ENCODE results near the gene LAMB2.
A peak's percentile ranks its signal among the peaks of the same experiment; 100 is the strongest.

LAMB2 gene

GRCh38 chr3:49161808-49162530, 29.1 kb upstream of the LAMB2 start:
- no peak for DNase-seq (ENCODE audit: low read depth)

DNA sequence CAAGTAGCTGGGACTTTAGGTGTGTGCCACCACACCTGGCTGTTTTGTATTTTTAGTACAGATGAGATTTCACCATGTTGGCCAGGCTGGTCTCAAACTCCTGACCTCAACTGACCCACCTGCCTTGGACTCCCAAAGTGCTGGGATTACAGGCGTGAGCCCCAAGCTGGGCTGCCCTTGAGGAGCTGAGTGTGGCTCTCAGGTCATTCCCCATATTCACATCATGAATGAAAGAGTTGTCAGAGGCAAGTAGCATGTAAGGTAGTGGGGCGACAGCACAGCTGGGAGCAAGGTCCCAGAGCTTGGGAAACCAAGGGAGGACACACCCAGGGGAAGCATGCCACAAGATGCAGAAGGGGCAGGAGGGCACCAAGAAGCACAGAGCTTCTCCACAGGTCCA, 28.3 kb upstream of the LAMB2 start:
- no peak for DNase-seq (ENCODE audit: low read depth)

GRCh38 chr3:49158792-49159191, 25.9 kb upstream of the LAMB2 start:
- DNase-seq (ENCODE audit: low read depth) = no peak

DNA sequence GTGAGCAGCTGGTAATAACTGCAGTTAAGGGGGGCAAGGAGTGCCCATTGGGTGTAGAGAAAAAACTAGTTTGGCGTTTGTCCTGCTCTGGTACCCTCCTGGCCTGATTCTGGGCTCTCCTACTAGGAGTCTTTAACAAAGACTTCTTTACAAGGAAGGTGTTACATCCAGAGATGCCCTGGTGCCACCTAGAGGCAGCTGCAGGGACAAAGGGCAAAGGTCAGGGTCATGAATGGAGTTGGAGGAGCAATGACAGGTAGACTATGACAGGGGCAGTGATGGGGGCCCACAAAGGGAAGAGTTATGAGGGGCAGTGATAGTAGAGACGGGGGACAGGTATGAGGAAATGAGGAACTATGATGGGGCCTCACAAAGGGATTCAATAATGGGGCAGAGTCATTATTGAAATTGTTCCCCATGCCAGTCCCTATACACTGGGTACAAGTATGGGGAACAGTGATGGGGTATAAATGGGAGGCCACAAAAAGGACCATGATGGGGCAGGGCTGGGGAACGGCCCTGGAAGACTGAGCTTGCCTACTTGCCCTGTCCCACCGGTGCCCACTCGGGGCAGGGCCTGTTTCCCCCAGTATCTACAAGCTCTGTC, 25.4 kb upstream of the LAMB2 start:
- no peak for DNase-seq (ENCODE audit: low read depth)

DNA sequence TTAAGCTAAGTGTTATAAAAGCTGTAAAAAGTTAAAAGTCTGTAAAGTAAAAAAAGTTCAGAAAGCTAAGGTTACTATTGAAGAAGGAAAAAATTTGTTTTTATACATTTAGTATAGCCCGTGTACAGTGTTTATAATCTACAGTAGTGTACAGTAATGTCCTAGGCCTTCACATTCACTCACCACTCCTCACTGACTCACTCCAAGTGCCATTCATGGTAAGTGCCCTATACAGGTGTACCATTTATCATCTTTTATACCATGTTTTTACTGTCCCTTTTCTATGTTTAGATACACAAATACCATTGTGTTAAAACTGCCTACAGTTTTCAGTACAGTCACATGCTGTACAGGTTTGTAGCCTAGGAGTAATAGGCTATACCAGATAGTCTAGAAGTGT, 24.4 kb upstream of the LAMB2 start:
- DNase-seq (ENCODE audit: low read depth) = no peak

DNA sequence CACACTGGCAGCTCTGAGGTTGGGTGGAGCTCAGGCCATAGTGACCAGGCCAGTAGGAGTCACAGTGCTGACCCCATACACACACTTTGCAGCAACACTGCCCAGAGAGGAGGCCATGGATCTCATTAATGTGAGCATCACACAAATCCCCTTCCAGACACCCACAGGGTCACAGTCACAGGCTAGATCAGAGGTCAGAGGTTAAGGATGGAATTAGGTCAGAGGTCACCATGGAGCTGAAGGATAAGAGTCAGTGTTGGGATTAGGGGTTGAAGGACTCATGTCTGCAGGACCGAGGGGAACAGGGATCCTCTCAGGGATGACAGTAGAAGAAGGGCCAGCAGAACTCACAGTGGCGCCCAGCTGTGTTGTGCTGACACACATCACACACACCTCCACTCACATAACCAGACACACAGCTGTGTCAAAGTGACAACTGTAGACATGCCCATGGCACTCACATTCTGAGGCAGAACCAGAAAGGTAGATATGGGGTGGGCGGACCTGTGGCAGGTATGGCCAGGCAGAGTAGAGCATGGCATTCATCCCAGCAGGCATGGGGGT, 20.6 kb upstream of the LAMB2 start:
- DNase-seq (ENCODE audit: low read depth) = no peak

GRCh38 chr3:49151610-49152009, 18.8 kb upstream of the LAMB2 start:
- no peak for DNase-seq (ENCODE audit: low read depth)

DNA sequence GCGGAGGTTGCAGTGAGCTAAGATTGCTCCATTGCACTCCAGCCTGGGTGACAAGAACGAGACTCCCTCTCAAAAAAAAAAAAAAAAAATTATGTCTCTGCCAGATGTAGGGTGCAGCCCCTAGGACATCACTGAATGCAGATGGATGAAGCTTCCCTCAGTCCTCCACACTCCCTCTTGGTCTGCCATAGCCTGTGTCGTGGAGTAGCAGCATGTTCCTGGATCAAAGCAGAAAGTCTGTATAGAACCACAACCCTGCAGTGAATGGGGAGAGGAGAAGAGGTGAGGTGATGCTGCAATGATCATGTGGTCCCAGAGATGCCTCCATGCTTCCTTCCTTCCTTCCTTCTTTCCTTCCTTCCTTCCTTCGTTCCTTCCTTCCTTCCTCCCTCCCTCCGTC, 15.3 kb upstream of the LAMB2 start:
- no peak for DNase-seq (ENCODE audit: low read depth)

DNA sequence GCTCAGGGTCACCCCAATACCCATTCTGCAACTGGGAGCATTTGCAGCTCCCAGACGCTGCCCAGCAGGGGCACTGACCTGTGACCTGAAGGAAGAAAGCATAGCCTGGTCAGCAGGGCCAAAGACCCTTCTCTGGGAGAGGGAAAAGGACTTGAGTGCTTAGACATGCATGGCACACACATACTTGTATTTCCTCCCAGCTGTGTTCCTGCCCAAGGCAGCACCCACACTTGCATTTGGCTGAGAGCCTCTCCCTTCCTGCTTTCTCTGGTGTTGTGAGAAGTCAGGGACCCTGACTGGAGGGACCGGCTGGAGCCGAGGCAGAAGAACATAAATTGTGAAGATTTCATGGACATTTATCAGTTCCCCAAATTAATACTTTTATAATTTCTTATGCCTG, 7.2 kb upstream of the LAMB2 start:
- no peak for DNase-seq (ENCODE audit: low read depth)

DNA sequence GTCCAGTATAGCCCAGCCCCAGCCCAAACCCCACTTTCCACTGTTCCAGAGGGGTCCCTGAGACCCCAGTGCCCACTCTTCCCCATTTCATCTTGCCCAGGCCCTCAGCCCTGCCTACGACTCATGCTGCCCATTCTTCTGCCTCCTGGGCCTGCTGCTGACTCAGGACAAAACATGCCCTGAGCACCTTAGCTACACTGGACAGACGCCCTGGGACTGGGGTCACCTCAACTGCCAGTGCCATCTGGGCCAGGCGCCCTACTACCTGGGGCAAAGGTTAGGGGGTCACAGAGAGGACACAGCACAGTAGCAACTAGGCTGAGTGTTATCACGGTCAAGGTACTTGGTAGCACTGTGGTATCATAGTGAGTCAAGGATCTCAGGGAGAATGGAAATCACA, 2.6 kb upstream of the LAMB2 start:
- DNase-seq (ENCODE audit: low read depth) = no peak

- DNase-seq (ENCODE audit: low read depth) = no peak
Observed at GRCh38 chr3:49134471-49135265, 1.8 kb upstream of the LAMB2 start.

DNA sequence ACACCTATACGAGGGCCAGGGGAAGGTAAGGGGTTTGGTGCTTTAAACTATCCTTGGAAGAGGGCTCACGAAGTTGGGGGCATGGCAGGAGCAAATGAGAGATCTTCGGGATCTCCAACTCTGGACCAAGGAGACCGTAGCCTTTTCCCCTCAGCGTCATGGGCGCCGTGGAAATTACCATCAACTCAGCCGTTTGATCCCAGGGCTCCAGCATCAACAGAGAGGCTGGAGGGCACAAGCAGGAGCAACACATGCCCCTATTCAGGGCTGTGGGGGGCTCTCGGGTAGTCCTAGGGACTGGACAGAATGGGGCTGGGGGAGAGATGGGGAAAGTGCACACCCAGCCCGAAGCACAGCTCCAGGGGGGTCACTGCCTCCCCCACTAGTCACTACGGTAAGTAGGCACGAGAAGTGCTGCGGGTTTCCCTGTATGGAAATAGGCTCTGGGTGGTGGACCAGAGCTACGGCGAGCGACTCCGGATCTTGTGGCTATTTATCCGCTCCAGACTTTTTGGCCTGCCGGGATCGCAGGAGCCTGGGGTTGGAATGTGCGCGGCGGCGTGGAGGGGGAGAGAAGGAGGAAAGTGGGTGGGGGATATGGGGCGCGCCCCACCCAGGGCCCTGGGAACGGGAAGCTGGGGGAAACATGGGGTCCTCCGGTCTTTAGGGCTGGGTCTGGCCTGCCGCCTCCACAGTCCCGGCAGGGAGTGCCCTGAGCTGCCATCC, 539 bp upstream of the LAMB2 start:
- DNase-seq (ENCODE audit: low read depth) = peak; percentile 53

- DNase-seq (ENCODE audit: low read depth) = no peak
Observed at GRCh38 chr3:49132073-49132436, 795 bp downstream of the LAMB2 start.

GRCh38 chr3:49131576-49131975, 1.3 kb downstream of the LAMB2 start:
- DNase-seq (ENCODE audit: low read depth) = no peak

DNA sequence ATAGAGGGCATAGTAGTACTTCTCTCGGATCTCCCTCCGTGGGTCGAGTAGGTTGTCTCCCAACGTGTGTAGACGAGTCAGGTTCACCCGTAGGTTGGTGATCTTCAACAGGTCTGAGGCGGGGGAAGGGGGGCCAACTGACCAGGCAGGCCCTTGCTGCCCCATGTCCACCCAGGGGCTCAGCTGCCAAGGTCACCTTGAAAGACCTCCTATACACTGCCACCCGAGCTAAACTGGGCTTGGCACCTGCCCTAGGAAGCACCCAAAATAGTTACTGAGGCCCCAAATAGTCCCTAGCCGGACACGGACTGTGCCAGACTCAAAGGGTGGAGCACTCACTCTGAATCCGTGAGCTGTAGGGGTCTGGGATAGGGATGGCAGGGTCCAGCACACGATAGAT, 1.8 kb downstream of the LAMB2 start:
- DNase-seq (ENCODE audit: low read depth) = no peak

GRCh38 chr3:49124991-49125670, 7.7 kb downstream of the LAMB2 start:
- no peak for DNase-seq (ENCODE audit: low read depth)

DNA sequence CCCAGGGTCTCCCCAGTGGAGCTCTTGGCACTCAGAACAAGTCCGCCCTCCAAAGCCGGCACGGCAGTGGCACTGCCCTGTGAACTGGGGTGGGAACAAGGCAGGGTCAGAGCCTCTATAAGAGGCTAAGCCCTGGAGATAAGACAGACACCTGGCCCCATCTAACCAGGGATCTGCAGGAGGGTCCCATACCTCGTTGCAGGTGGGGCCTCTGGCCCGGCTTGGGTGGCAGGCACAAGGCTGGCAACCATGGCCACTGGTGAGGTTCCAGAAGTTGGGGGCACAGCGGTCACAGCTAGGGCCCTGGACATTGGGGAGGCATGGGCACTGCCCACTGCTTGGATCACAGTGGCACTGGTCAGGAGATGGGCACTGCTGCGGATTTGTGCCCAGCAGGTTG, 8.6 kb downstream of the LAMB2 start:
- no peak for DNase-seq (ENCODE audit: low read depth)

DNA sequence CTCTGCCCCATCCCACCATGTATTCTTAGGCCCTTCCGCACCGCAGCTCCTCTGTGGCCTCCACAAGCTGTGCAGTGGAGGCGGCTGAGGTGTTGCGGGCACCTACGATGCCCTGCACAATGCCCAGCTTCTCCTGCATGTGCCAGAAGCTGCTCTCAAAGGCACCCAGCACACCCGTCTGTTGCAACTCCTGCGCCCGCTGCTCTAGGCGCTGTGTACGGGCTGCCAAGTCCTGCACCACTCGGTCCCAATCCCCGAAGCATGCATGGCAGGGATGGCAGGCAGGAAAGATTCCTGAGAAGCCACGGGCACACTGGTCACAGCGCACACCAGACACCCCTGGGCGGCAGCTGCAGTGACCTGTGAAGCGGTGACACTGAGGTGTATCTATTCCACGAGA, 9.2 kb downstream of the LAMB2 start:
- DNase-seq (ENCODE audit: low read depth) = no peak

DNA sequence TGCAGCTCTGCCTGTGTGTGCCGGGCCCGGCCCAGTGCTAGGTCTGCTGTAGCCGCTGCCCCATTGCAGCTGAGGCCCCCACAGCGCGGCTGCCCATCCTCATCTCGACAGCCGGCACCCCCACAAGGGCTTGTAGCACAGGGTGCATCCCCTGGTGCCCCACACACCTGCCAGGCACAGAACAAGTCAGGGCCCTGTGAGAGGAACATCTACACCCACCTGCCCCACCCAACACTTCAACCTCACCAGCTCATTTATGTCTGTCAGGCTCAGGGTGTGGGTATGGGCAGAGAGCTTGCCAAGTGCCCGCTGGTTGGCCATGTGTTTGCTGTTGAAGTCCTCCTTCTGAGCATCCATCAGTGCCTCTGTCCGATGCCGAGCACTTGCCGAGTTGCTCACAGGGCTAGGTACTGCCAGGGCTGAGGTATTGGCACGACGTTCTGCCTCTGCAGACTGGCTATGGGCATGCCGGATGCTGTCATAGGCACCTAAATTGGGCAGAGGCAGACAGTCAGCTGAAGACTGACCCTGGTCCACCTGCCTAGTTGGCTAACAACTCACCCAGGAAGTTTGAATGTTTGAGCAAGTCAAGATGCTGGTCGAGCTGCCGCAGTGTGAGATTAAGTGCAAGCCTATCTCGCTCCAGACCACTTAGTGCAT, 9.8 kb downstream of the LAMB2 start:
- DNase-seq (ENCODE audit: low read depth) = no peak

- DNase-seq (ENCODE audit: low read depth) = no peak
Observed at GRCh38 chr3:49122451-49122850, 10.4 kb downstream of the LAMB2 start.

DNA sequence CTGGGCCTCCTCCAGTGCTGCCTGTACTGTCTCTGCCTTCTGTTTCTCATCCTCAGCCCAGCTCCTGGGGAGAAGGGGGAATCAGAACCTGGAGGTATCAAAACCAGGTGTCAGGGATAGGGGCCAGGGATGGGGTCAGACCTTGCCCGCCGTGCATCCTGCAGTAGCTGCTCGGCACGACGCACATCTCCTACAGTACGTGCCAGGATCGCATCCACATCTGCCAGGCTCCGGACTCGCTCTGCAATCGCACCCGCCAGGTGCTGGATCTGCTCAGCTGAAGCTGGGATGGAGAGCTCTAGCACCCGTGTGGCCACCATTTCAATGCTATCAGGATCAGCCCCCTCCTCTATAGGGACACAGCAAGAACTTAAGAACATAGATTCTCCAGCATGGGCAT, 10.8 kb downstream of the LAMB2 start:
- DNase-seq (ENCODE audit: low read depth) = no peak

Measured in CMK (cell line).